22Rv1 (cell line): ENCODE results near the gene LAMA2.

Experiments
- H3K27ac ChIP-seq: fragments of 450-650 bp; 2 replicates; pipeline ENCODE4 v1.5.1; 2017
- CTCF ChIP-seq: fragments of 450-650 bp; IDR thresholded peaks from 2 replicates; pipeline ENCODE4 v1.5.1; 2017; ENCODE audit warnings: mild to moderate bottlenecking
- ZFX ChIP-seq: fragments of 450-650 bp; IDR thresholded peaks from 2 replicates; pipeline ENCODE4 v1.6.1; 2017; ENCODE audit warnings: antibody characterized with exemption, borderline replicate concordance

LAMA2 gene

GRCh38 chr6:129098061-129098553 is 215.2 kb downstream of the LAMA2 start:
- no peak overlapping the region for H3K27ac ChIP-seq
- TF ChIP-seq CTCF (no peak), ZFX (no peak)

GRCh38 chr6:129099696-129100095 is 216.8 kb downstream of the LAMA2 start:
- TF ChIP-seq CTCF, result no peak
- TF ChIP-seq ZFX, result no peak
- H3K27ac ChIP-seq, result no peak overlapping the region

- H3K27ac ChIP-seq, result no peak overlapping the region
- TF ChIP-seq ZFX, result no peak
- TF ChIP-seq CTCF, result no peak
These were observed 217.2 kb downstream of the LAMA2 start for GRCh38 chr6:129100164-129100563.

- H3K27ac ChIP-seq, result no peak overlapping the region
- TF ChIP-seq CTCF (no peak), ZFX (no peak)
These were observed 219.8 kb downstream of the LAMA2 start for GRCh38 chr6:129102741-129103140.

GRCh38 chr6:129104131-129104530 is 221.2 kb downstream of the LAMA2 start:
- TF ChIP-seq CTCF (no peak), ZFX (no peak)
- H3K27ac ChIP-seq, result no peak overlapping the region

GRCh38 chr6:129104560-129104959 is 221.6 kb downstream of the LAMA2 start:
- TF ChIP-seq ZFX, result no peak
- no peak for TF ChIP-seq CTCF
- H3K27ac ChIP-seq, result no peak overlapping the region

- no peak for TF ChIP-seq CTCF
- TF ChIP-seq ZFX, result no peak
- H3K27ac ChIP-seq, result no peak overlapping the region
These were observed 222.1 kb downstream of the LAMA2 start for GRCh38 chr6:129105035-129105434.
